GM10248 (cell line): ENCODE measurements around the gene CYB5B.

Experiments
- CTCF ChIA-PET: fragments of 300-600 bp; sonication (Branson Sonifier 250); formaldehyde crosslinking; extraction: SDS; loops from one replicate; lab custom pipeline; 2021; ENCODE audit warnings: antibody characterized with exemption; lab: Yijun Ruan, JAX
- POLR2A ChIA-PET: fragments of 350-650 bp; sonication (Branson Sonifier 250); formaldehyde crosslinking; extraction: SDS; loops from one replicate; lab custom pipeline; 2020; ENCODE audit warnings: antibody characterized with exemption; lab: Yijun Ruan, JAX
- DNase-seq: peaks from one replicate; pipeline ENCODE4 v3.0.0; 2012; ENCODE audit errors: extremely low spot score
- TF ChIP-seq, protein P1 (sequence below): IDR thresholded peaks from 2 replicates; pipeline ENCODE4 v1.5.1; 2012; ENCODE audit warnings: mild to moderate bottlenecking, low read depth; ENCODE audit errors: extremely low read depth, missing control alignments, control extremely low read depth

The CYB5B gene

DNA sequence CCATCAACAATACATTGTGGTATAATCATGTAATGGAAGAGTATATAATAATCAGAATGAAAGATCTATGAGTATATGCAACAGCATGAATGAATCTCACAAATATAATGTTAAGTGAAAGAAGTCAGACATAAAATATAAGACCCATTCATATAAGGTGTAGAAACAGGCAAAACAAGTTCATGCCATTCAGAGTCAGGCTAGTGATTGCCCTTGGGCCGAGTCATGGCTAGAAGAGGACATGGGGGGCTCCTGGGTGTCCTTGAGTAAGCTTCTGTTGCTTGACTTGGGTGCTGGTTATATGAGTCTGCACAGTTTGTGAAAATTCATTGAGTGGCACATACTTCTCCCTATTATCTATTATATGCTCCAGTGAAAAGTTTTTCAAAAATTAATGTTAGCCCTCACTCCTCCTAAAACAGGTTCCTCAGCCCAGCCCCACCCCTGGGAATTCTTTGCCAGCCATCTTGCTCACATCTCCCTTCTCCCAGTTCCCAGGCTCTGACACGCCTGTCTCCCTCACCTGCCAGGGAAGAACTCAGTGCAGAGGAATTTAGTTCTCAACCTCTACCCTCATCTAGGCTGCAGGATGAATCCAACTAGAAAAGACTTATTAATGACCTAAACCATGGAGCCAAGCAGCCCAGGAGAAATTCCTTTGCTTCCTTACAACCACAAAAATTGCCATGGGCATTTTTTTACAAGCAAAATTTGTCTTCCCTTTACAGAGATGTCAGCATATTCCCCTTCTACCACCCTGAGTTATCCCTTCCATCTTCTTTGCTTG, 89.0 kb downstream of the CYB5B start:
- ChIA-PET CTCF (no interaction called here), POLR2A (no interaction called here)
- no peak for DNase-seq

DNA sequence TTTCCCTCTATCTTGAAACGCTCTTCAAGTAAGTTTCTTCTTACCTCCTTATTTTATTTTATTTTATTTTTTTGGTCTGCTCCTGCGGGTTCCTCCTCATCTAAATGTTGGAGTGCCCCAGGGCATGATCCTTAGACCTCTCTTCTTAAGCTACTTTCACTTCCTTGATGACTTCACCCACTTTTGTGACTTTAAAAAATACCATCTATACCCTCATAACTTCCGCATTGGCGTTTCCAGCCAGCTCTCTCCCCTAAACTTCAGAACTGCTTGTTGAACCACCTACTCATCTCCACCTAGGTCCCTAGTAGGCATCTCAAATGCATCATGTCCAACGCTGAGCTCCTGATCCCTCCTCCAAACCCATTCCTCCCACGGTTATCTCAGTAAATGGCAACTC, 89.9 kb downstream of the CYB5B start:
- POLR2A ChIA-PET: no interaction called here
- CTCF ChIA-PET: interaction anchor here (1.0 kb wide), 1 partner anchor 34 kb away, joined by 3 read pairs; no protein-coding TSS in a partner anchor
- TF ChIP-seq, protein P1, sequence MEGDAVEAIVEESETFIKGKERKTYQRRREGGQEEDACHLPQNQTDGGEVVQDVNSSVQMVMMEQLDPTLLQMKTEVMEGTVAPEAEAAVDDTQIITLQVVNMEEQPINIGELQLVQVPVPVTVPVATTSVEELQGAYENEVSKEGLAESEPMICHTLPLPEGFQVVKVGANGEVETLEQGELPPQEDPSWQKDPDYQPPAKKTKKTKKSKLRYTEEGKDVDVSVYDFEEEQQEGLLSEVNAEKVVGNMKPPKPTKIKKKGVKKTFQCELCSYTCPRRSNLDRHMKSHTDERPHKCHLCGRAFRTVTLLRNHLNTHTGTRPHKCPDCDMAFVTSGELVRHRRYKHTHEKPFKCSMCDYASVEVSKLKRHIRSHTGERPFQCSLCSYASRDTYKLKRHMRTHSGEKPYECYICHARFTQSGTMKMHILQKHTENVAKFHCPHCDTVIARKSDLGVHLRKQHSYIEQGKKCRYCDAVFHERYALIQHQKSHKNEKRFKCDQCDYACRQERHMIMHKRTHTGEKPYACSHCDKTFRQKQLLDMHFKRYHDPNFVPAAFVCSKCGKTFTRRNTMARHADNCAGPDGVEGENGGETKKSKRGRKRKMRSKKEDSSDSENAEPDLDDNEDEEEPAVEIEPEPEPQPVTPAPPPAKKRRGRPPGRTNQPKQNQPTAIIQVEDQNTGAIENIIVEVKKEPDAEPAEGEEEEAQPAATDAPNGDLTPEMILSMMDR: no peak
- no peak for DNase-seq

More for the DNA sequence above, 89.0 kb downstream of the CYB5B start:
- TF ChIP-seq, protein P1: no peak
